Endothelial cell (in vitro differentiated cells): ENCODE results near the gene XRCC4. TPM values are rescaled to one million over a fixed set of nuclear protein-coding genes. Genes with fewer than 3 reads are reported as not detected.

ENCODE experiments used
- DNase-seq: peaks from one replicate; pipeline ENCODE4 v3.0.0; 2021; ENCODE audit warnings: low spot score
- H3K27ac Mint-ChIP-seq: one replicate; pipeline ENCODE4 v1.8.0; 2021; ENCODE audit warnings: mixed read lengths, inconsistent platforms; ENCODE audit not compliant: unreplicated experiment
- H3K27me3 Mint-ChIP-seq: one replicate; pipeline ENCODE4 v1.8.0; 2021; ENCODE audit warnings: mild to moderate bottlenecking, moderate library complexity, mixed read lengths, inconsistent platforms; ENCODE audit not compliant: unreplicated experiment
- H3K36me3 Mint-ChIP-seq: one replicate; pipeline ENCODE4 v1.8.0; 2021; ENCODE audit warnings: mild to moderate bottlenecking, low read depth, mixed read lengths, inconsistent platforms; ENCODE audit not compliant: unreplicated experiment
- H3K4me1 Mint-ChIP-seq: one replicate; pipeline ENCODE4 v1.8.0; 2021; ENCODE audit warnings: mild to moderate bottlenecking, mixed read lengths, inconsistent platforms; ENCODE audit not compliant: unreplicated experiment
- H3K4me3 Mint-ChIP-seq: one replicate; pipeline ENCODE4 v1.8.0; 2021; ENCODE audit warnings: mild to moderate bottlenecking, mixed read lengths, inconsistent platforms; ENCODE audit not compliant: unreplicated experiment
- H3K9me3 Mint-ChIP-seq: one replicate; pipeline ENCODE4 v1.8.0; 2021; ENCODE audit warnings: mixed read lengths, inconsistent platforms; ENCODE audit not compliant: unreplicated experiment
- total RNA-seq: library from RNA; stranded (reverse); fragmentation: NEBNext Ultra II Directional; extraction: Animal tissue kit (Norgen Biotek cat#: 25700); gene quantifications from one replicate; pipeline ENCODE4 v1.2.1, GENCODE V29; 2021; ENCODE audit not compliant: unreplicated experiment
- TF ChIP-seq, protein P1 (sequence below): fragments of 200-600 bp; sonication (generic); IDR thresholded peaks from one replicate; pipeline ENCODE4 v1.5.0; 2021; ENCODE audit warnings: antibody characterized with exemption; ENCODE audit not compliant: unreplicated experiment

XRCC4 gene
- total RNA-seq, 1 donor from 2014 or later: 6.8 TPM

DNA sequence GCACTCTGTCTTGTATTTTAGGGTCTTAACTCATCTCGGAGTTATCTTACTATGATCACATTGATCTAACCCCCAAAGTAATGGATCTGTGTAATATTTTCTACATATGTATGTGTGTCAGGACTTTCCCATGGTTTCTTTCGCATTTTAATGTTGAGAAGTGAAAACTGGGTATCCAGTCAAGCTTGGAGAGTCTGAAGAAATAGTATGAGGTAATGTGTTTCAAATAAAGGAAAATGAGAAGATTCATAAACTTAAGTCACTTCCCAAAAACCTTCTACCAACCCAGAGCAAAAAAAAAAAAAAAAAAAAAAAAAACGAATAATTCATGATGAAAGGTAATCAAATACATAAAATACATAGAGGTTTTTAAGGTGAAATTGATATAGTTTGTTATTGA lies 206.4 kb downstream of the XRCC4 start:
- H3K4me1 Mint-ChIP-seq: no peaks in the 10 kb centered on the region
- no peaks in the 10 kb centered on the region for H3K9me3 Mint-ChIP-seq
- TF ChIP-seq, protein P1, sequence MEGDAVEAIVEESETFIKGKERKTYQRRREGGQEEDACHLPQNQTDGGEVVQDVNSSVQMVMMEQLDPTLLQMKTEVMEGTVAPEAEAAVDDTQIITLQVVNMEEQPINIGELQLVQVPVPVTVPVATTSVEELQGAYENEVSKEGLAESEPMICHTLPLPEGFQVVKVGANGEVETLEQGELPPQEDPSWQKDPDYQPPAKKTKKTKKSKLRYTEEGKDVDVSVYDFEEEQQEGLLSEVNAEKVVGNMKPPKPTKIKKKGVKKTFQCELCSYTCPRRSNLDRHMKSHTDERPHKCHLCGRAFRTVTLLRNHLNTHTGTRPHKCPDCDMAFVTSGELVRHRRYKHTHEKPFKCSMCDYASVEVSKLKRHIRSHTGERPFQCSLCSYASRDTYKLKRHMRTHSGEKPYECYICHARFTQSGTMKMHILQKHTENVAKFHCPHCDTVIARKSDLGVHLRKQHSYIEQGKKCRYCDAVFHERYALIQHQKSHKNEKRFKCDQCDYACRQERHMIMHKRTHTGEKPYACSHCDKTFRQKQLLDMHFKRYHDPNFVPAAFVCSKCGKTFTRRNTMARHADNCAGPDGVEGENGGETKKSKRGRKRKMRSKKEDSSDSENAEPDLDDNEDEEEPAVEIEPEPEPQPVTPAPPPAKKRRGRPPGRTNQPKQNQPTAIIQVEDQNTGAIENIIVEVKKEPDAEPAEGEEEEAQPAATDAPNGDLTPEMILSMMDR: no peak
- DNase-seq: no peak
- no peak overlapping the region for H3K4me3 Mint-ChIP-seq
- H3K27me3 Mint-ChIP-seq: no peaks in the 10 kb centered on the region
- H3K36me3 Mint-ChIP-seq: no peaks in the 10 kb centered on the region
- H3K27ac Mint-ChIP-seq: no peak overlapping the region

DNA sequence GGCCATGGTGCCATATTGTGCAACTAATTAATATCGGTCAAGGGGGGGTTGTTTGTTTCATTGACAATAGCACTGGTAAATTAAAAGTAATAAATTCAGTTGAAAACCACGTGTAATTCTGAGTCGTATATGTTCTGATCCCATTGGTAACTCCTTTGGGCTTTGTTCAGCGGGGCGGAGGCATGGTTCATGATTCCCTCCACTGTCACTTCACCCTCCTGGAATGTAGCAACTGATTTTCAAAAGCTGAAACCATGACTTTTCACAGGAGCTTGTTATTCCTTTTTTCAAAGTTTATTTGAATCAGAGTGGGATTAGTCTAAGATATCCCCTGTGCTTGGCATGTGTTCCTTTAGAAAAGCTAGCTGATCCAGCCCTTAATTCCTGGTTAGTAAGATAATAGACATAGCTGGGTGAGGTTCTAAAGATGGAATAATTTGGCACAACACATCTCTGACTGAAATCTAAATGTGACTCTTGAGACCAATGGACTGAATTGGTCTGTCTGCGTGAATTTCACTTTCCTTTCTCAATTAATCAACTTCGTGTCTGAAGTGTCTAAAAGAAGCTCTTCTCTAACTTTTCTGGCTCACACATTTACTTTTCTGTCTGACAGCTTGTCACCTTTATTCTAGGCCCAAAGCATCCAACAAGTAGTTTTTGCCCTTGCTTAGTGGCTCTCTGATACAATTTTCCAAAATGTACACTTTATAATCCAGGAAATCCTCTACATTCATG lies 208.5 kb downstream of the XRCC4 start:
- no peaks in the 10 kb centered on the region for H3K27me3 Mint-ChIP-seq

DNA sequence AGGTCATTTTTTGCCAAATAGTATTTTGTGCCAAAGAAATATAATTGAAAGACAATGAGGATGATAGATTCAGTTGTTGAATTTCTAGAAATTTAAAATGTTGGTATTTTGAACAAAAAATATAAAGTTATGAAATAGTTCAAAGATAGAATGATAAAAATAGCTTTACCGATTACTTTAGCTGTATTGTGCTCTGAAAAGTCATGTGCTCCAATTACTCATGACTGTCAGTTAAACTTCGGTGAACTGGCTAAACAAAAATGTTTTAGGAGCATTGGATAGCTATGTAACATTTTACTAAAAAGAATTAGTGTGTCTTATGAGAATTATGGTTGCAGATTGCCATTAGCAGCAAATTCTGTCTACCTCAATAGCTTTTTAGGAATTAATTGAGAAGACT lies 216.9 kb downstream of the XRCC4 start:
- no peak overlapping the region for H3K4me3 Mint-ChIP-seq
- no peaks in the 10 kb centered on the region for H3K9me3 Mint-ChIP-seq
- H3K4me1 Mint-ChIP-seq: no peaks in the 10 kb centered on the region
- H3K27ac Mint-ChIP-seq: no peak overlapping the region
- TF ChIP-seq, protein P1: no peak
- no peak for DNase-seq
- H3K27me3 Mint-ChIP-seq: no peaks in the 10 kb centered on the region
- no peaks in the 10 kb centered on the region for H3K36me3 Mint-ChIP-seq

More for the DNA sequence above, 208.5 kb downstream of the XRCC4 start:
- Mint-ChIP-seq H3K9me3 (no peaks in the 10 kb centered on the region), H3K36me3 (no peaks in the 10 kb centered on the region), H3K27ac (no peak overlapping the region), H3K4me3 (no peak overlapping the region), H3K4me1 (no peaks in the 10 kb centered on the region)
- no peak for DNase-seq
- TF ChIP-seq, protein P1: no peak

- Mint-ChIP-seq H3K9me3 (no peaks in the 10 kb centered on the region), H3K4me1 (no peaks in the 10 kb centered on the region)
Measured at GRCh38 chr5:83299353-83299752, 222.0 kb downstream of the XRCC4 start.

More at GRCh38 chr5:83299353-83299752, 222.0 kb downstream of the XRCC4 start:
- no peak overlapping the region for H3K27ac Mint-ChIP-seq
- H3K4me3 Mint-ChIP-seq: no peak overlapping the region
- TF ChIP-seq, protein P1: no peak
- H3K27me3 Mint-ChIP-seq: no peaks in the 10 kb centered on the region
- no peaks in the 10 kb centered on the region for H3K36me3 Mint-ChIP-seq
- no peak for DNase-seq
